T47D (cell line): ENCODE data around the gene KIAA0753.
"Not testable (repeated sequence)": the region's sequence is repeated elsewhere in the genome, so short reads cannot be mapped to it uniquely, and the experiment has no call there.

ENCODE experiments used
- DNase-seq, 2 experiments: peaks; one replicate each; pipeline versions ENCODE4 v3.0.0 to v3.0.0-alpha.2; 2011 to 2012; ENCODE audit warnings: low read depth in 1 of 2, low spot score in 1 of 2
- JUND ChIP-seq: IDR thresholded peaks from 2 replicates; pipeline ENCODE4 v1.6.1; 2012; ENCODE audit warnings: low read depth
- in situ Hi-C: cut with HindIII; loops from 2 replicates; pipeline ENCODE4 v1.10.0; 2016; ENCODE audit warnings: low sequenced_read_pairs, low pct_unique_long_range_greater_than_20kb

Gene KIAA0753

DNA sequence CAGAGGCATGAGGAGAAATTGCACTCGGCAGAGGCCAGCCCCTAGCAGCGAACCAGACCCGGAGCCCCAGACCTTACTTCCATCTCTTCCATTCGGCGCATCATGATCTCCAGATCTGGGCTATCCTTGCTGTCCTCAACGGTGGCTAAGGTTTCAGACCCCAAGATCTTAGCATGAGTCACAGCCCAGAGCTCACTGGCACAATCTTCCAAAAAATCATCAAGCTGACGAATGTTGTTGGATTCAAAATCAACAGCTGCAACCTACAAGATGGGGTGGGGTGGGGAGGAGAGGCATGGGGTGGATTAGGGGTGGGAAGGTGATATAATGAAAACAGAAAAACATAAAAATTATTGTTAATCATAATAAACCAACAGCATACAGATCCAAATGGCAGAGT, 44.4 kb downstream of the KIAA0753 start:
- in situ Hi-C loops, result no loop called here
- TF ChIP-seq JUND, result no peak
- DNase-seq, result no peak

DNA sequence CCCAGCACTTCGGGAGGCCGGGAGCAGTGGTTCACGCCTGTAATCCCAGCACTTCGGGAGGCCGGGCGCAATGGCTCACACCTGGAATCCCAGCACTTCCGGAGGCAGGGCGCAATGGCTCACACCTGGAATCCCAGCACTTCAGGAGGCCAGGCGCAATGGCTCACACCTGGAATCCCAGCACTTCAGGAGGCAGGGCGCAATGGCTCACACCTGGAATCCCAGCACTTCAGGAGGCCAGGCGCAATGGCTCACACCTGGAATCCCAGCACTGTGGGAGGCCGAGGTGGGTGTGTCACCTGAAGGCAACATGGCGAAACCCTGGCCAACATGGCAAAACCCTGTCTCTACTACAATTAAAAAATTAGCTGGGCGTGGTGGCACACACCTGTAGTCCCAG, 47.1 kb downstream of the KIAA0753 start:
- in situ Hi-C loops, DNase-seq: not testable (repeated sequence)

DNA sequence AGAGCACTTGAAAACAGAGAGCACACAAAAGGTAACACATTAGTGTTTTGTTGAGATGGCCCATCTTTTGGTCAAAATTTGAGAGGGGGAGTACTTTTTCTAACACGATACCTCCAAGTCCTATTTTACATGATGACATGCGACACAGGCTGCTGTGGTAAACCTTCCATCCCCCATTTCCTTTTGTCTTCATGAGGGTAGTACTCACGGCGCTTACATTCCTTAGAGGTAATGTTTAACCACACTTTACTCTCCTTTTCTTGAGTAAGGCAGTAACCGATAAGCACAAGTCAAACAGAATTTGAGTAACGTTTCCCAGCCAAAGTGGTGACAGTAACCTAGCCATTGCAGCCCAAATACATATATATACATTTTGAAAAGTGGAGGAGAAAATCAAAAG, 48.3 kb downstream of the KIAA0753 start:
- no peak for TF ChIP-seq JUND
- no peak for DNase-seq
- in situ Hi-C loops, result no loop called here

DNA sequence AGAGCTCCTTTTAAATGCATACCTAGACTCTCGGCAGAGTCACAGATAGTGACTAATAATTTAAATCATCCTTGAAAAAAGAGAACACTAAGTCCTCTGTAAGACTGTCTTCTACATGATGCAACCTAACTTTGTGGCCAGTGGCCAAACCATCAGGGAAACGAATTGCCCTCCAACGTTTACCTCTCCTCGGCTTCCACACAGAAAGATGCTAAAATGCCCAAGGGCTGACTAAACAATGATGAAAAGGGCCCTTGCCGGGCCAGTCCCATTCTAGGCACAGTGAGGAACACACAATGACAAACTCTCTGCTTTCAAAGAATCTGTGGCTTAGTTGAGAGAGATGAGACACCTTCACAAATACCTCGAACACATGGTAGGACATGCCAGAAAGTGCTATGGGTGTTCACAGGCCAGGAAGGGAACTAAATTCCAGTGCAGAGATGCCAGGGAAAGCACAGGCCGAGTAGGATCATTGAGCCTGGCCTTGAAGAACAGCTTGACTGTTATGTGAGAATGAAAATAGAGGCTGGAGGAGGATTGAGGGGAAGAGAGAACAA, 48.8 kb downstream of the KIAA0753 start:
- in situ Hi-C loops, result no loop called here
- no peak for DNase-seq
- TF ChIP-seq JUND, result no peak

DNA sequence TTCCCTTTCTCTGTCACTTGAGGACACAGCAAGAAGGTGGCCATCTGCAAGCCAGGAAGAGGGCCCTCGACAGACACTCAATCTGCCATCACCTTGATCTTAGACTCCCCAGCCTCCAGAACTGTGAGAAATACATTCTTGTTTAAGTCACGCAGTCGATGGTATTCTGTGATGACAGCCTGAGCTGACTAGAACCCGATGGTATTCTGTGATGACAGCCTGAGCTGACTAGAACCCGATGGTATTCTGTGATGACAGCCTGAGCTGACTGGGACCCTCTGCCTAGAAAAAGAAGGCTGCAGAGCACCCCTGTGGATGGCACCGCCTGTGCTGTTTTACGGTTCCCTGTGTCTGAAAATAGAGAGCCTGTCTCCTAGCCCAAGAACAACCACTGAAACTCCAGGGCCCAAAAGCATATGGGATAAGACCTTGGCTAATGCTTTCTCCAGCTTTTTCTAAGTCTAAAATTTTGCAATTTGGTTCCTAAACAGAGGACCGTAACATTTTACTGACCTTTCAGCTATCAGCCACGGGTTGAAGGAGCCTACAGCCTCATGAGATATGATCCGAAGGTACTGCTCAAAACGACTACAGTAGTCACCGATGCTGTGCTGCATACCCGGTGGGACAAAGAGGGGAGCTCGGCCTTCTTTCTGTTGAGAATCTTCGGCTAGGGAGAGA, 51.1 kb downstream of the KIAA0753 start:
- TF ChIP-seq JUND, result no peak
- in situ Hi-C loops, result no loop called here
- no peak for DNase-seq

DNA sequence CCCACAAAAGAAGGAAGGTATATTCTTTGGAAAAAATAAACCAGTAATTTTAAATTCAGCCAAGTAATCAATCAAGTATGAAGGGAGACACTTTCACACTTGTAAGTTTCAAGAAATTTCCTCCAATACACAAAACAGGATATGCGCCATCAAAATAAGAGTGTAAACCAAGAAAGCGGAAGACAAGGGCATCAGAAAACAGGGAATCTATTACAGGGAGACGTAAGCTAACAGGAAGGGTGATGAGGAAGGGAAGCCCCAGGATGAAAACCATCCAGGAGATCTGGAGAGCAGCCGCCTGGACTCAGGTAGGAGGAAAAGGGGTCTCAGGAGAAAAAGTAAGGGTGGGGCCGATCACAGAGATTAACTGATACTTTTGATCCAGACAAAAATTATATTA, 52.3 kb downstream of the KIAA0753 start:
- in situ Hi-C loops, result no loop called here
- no peak for TF ChIP-seq JUND
- DNase-seq, result no peak

DNA sequence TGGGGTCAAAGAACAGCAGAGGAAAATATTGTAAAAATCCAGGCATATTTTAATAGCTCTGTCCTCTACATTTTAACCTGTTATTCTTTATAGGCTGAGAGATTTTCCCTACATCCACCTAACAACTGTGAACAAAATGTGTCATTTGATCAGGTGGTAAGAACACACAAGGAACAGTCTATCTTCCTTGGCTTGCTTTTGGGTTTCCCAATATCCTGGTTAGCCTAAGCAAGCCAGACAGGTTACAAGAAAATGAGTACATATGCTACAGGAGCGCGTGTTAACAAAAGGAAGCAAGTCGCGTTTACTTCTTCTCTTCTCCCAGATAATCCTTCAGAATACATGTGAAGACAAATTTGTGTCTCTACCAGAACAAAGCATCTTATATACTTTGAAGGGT, 53.2 kb downstream of the KIAA0753 start:
- TF ChIP-seq JUND, result no peak
- no peak for DNase-seq
- in situ Hi-C loops, result no loop called here

DNA sequence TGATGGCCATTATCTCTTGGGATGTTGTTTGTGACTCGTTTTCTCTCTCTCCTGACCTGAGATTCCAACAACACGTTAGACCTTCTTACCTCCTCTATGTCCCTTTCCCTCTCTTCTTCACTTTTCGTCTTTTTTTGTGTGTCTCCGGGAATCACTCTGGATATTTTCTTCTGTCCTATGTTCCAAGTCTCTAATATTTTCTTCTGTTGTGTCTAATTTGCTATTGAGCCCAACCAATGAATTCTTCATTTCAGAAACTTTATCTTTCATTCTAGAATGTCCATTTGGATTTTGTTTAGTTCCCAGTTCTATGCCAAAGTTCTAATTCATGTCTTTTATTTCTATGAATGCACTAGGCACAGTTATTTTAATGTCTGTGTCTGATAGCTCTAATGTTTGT, 57.1 kb downstream of the KIAA0753 start:
- no peak for DNase-seq
- TF ChIP-seq JUND, result no peak
- in situ Hi-C loops, result no loop called here

DNA sequence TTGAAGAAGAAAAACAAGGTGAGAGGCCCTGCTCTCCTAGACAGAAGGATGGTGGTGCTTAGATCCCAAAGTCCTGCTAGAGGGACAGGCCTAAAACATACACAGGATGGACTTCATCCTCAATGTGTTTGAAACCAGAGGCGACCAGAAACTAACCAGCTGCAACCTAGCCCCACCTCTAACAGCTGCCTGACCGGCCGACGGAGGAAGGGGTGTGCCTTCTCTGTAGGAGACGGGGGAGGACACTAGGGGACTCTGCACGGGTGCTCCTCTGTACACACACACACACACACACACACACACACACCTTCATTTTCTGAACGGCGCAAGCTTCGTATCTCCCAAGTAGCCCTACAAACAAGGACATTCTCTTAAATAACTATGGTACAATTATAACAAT, 59.9 kb downstream of the KIAA0753 start:
- no peak for DNase-seq
- in situ Hi-C loops, result no loop called here
- no peak for TF ChIP-seq JUND

DNA sequence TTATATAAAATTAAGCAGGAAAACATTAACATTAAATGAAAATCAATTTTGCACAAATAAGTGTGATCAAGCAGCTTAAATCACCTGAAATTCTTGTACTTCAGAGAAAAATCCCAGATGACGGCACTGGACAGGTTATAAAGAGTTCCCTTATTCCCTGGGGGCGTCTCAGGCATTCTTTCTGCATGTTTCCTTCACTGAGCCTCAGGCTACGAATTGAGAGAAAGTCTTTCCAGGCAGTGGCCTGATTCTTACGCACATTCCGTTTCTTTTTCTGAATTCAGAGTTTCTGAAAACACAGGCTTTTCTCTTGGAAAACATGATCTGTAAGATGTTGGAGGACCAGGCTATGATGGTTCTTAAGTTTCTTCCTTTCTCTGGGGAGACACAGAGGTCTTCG, 62.0 kb downstream of the KIAA0753 start:
- DNase-seq, result peak in 1 of 2 experiments; percentile 30
- in situ Hi-C loops, result no loop called here
- TF ChIP-seq JUND, result no peak

DNA sequence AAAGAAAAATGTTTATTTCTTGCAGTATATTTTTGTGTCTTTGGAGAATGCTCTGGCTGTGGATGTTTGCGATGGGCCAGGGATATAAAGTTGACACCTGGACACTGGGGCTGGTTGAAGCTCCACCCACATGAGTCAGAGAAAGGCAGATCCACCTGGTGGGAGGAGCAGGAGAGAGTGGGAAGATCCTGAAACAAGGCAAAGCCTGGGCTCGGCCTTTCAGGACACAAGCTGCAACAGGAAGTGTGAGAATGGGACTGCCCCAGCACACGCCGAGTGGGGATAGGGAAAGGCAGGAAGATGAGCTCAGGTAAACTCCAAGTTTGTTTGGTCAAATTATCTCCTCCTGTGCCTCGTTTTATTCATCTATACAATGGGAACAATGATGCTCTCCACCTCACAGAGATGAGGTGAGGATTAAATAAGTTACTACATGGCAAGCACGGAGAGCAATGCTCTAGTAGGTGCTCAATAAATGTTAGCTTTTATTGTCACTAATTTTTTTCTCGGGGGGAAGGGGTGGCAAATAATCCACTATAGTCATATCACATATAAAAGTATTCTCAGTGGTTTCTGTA, 62.7 kb downstream of the KIAA0753 start:
- no peak for TF ChIP-seq JUND

DNA sequence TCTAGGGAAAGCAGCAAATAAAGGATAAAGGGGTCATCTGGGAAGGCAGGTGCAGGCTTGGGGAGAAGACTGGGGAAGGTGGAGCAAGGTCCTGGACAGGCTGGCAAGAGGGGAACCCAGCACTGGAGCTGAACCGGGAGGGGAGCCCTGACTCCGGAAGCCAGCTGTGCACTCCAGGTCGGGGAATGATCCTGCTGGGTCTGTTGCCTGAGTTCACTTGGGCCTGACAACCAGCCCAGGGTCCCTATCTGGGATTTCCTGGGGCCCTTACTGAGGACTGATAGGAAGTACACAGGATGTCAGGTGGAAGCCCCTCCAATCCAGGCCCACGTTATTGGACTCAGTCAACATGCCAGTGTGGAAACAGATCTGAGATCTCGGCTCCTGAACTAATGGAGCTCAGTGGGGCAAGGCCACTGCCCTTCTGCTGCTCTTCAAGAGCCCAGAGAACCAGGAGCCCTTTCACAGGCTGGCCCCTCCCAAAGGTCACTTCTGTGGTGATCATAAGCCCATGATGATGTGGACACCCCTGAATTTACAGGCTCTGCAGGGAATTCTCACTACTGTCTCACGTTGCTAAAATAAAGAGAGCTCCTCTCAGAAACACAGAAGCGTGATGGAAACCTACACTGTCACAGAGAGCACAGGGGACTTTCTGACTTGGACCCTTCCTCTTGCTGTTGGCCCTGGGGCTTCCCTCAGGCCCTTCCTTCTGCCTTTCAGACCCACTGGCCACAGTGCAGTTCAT, 64.3 kb downstream of the KIAA0753 start:
- in situ Hi-C loops, result no loop called here
- DNase-seq, result no peak
- no peak for TF ChIP-seq JUND

More for the DNA sequence above, 62.7 kb downstream of the KIAA0753 start:
- DNase-seq, result peak in 1 of 2 experiments; percentile 69
- in situ Hi-C loops, result no loop called here

DNA sequence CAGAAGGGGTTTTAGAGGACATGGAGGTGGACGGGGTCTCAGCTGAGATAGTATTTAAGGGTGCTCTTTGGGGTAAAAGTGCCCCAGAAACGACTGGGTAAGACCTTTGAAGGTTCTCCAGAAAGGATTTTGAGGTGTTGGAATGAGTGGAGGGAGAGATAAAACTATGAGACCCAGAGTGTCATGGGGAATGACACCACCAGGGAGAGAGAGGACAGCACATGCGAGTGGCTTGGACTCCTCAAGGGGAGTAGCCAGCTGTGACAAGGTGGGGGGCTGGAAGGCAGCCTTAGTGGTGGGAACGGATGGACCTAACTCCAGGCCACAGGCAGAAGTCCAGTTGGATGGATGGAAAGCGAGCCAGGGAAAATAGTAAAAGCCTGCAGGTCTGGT, 64.9 kb downstream of the KIAA0753 start:
- no peak for TF ChIP-seq JUND
- DNase-seq, result no peak
- in situ Hi-C loops, result no loop called here
